ENCODE results near the gene SPR.

The SPR gene

DNA sequence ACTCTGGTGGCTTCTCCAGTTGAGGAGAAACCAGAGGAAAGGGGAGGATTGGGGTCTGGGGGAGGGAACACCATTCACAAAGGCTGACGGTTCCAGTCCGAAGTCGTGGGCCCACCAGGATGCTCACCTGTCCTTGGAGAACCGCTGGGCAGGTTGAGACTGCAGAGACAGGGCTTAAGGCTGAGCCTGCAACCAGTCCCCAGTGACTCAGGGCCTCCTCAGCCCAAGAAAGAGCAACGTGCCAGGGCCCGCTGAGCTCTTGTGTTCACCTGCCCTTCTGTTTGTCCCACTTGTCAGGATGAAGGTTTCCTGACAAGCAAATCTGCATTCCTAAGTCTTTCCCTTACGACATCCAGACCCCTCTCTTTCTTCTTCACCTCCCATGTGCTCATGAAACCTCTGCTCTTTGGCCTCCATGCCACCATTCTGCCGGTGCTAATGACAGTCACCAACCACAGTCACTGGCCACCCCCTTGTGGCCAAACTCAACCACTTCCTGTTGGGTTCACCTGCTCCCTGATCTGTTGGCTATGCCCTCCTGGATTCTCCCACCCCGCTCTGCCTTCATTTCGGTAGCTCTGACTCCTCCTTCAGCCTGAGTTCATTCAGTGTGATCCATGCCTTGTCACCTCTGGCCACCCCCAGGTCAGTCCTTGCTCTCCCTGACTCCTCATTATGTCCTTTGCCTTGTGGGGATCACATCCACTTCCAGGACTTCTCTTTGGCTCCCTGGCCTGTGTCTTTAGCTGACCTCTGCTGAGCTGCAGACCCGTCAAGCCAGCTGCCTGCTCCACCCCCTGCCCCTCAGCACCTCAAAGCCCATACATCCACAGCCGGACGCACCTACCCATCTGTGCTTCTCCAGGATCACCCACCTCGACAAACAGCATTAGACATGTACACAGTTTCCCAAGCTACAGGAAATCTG lies 47.7 kb downstream of the SPR start:
- no peak for TF ChIP-seq EZH2phosphoT487 (IDR thresholded peaks at IDR 0.05; ENCODE audit: borderline replicate concordance)
- TF ChIP-seq, protein P1, sequence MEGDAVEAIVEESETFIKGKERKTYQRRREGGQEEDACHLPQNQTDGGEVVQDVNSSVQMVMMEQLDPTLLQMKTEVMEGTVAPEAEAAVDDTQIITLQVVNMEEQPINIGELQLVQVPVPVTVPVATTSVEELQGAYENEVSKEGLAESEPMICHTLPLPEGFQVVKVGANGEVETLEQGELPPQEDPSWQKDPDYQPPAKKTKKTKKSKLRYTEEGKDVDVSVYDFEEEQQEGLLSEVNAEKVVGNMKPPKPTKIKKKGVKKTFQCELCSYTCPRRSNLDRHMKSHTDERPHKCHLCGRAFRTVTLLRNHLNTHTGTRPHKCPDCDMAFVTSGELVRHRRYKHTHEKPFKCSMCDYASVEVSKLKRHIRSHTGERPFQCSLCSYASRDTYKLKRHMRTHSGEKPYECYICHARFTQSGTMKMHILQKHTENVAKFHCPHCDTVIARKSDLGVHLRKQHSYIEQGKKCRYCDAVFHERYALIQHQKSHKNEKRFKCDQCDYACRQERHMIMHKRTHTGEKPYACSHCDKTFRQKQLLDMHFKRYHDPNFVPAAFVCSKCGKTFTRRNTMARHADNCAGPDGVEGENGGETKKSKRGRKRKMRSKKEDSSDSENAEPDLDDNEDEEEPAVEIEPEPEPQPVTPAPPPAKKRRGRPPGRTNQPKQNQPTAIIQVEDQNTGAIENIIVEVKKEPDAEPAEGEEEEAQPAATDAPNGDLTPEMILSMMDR (conservative IDR thresholded peaks at IDR 0.05; ENCODE audit: low read length) = peak; percentile 33
- Histone ChIP-seq H3K9ac (ENCODE audit: low read depth, low read length, poor library complexity, severe bottlenecking) (no peak overlapping the region), H3K4me2 (ENCODE audit: low read depth, low read length, poor library complexity, severe bottlenecking) (no peak overlapping the region), H3K4me3 (ENCODE audit: low read length, poor library complexity, severe bottlenecking) (no peak overlapping the region), H3K9me2 (replicated peaks; ENCODE audit: low read depth, low read length) (no peaks in the 10 kb centered on the region), H3K27me3 (ENCODE audit: insufficient read depth, low read length, poor library complexity, severe bottlenecking) (no peaks in the 10 kb centered on the region), H3F3A (ENCODE audit: low read depth) (no peaks in the 10 kb centered on the region), H4K20me1 (ENCODE audit: insufficient read depth, low read length, poor library complexity, severe bottlenecking) (no peaks in the 10 kb centered on the region), H3K79me2 (ENCODE audit: insufficient read depth, low read length) (no peaks in the 10 kb centered on the region), H3K36me3 (ENCODE audit: insufficient read depth, low read length) (no peaks in the 10 kb centered on the region), H2AFZ (ENCODE audit: low read length) (no peak overlapping the region), H3K9me3 (ENCODE audit: insufficient read depth, low read depth, low read length) (no peaks in the 10 kb centered on the region), H3K4me1 (ENCODE audit: insufficient read depth, low read length, poor library complexity, severe bottlenecking) (peaks cover 37% of the 10 kb centered on the region)

DNA sequence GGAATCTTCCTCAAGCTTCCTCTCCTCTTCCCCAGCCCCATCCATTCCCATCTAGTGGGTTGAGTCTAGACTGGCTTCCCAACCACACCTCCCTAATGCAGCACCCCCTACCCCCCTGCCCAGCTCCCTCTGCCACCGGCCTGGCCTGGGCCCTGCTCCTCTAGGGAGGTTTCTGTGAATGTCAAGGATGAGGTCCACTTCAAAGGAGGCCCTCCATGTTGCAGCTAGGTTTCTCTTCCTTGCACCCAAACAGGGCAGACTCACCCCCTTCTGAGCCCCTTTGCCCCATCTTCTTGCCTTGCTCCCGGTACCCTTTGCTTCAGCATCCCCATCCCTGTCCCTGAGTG lies 48.4 kb downstream of the SPR start:
- H3K79me2 ChIP-seq (ENCODE audit: insufficient read depth, low read length) = no peaks in the 10 kb centered on the region
- no peaks in the 10 kb centered on the region for H3F3A ChIP-seq (ENCODE audit: low read depth)
- no peaks in the 10 kb centered on the region for H3K27me3 ChIP-seq (ENCODE audit: insufficient read depth, low read length, poor library complexity, severe bottlenecking)
- no peak for TF ChIP-seq EZH2phosphoT487 (IDR thresholded peaks at IDR 0.05; ENCODE audit: borderline replicate concordance)
- TF ChIP-seq, protein P1 (conservative IDR thresholded peaks at IDR 0.05; ENCODE audit: low read length) = no peak
- H3K4me1 ChIP-seq (ENCODE audit: insufficient read depth, low read length, poor library complexity, severe bottlenecking) = peaks cover 37% of the 10 kb centered on the region
- no peaks in the 10 kb centered on the region for H4K20me1 ChIP-seq (ENCODE audit: insufficient read depth, low read length, poor library complexity, severe bottlenecking)
- no peak overlapping the region for H3K4me2 ChIP-seq (ENCODE audit: low read depth, low read length, poor library complexity, severe bottlenecking)
- no peaks in the 10 kb centered on the region for H3K36me3 ChIP-seq (ENCODE audit: insufficient read depth, low read length)
- H3K4me3 ChIP-seq (ENCODE audit: low read length, poor library complexity, severe bottlenecking) = no peak overlapping the region
- no peak overlapping the region for H3K9ac ChIP-seq (ENCODE audit: low read depth, low read length, poor library complexity, severe bottlenecking)
- no peaks in the 10 kb centered on the region for H3K9me2 ChIP-seq (replicated peaks; ENCODE audit: low read depth, low read length)
- H2AFZ ChIP-seq (ENCODE audit: low read length) = no peak overlapping the region
- no peaks in the 10 kb centered on the region for H3K9me3 ChIP-seq (ENCODE audit: insufficient read depth, low read depth, low read length)

DNA sequence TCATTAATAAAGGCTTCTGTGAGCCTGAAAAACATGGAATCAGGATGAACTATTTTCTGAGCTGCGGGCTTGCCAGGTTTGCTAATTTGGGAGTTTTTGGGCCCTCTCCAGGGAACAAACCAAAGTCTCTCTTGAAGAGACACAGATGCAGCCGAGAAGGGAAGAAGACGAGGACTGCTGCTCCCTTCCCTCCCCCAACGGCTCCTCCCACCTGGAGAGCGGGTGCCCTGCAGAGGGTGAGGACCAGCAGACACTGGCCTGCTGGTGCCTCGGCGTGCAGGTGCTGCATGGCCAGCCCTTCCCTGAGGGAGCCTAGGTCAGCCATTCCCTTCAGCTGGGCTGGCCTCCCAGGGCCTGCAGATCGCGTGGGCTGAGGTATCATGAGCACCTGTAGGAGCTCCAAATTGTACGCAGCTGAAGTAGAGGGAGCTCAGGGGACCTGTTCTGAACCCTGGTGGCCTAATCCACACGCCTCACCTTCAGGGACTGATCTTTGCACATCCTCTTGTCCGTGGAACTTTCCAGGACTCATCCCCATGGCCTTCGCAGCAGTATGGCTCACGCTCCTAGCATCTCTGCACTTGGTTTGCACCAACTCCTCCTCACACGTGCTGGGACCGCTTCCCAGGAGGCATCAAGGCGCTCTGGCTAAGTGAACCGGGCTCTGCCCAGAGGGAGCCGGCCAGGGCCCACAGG lies 49.6 kb downstream of the SPR start:
- no peaks in the 10 kb centered on the region for H3K27me3 ChIP-seq (ENCODE audit: insufficient read depth, low read length, poor library complexity, severe bottlenecking)

More for the DNA sequence above, 49.6 kb downstream of the SPR start:
- Histone ChIP-seq H4K20me1 (ENCODE audit: insufficient read depth, low read length, poor library complexity, severe bottlenecking) (no peaks in the 10 kb centered on the region), H3F3A (ENCODE audit: low read depth) (no peaks in the 10 kb centered on the region), H3K9ac (ENCODE audit: low read depth, low read length, poor library complexity, severe bottlenecking) (no peak overlapping the region), H3K79me2 (ENCODE audit: insufficient read depth, low read length) (no peaks in the 10 kb centered on the region), H3K9me2 (replicated peaks; ENCODE audit: low read depth, low read length) (no peaks in the 10 kb centered on the region), H3K4me2 (ENCODE audit: low read depth, low read length, poor library complexity, severe bottlenecking) (no peak overlapping the region), H3K9me3 (ENCODE audit: insufficient read depth, low read depth, low read length) (no peaks in the 10 kb centered on the region), H3K4me1 (ENCODE audit: insufficient read depth, low read length, poor library complexity, severe bottlenecking) (peaks cover 32% of the 10 kb centered on the region), H3K36me3 (ENCODE audit: insufficient read depth, low read length) (no peaks in the 10 kb centered on the region), H3K4me3 (ENCODE audit: low read length, poor library complexity, severe bottlenecking) (no peak overlapping the region), H2AFZ (ENCODE audit: low read length) (no peak overlapping the region)
- TF ChIP-seq EZH2phosphoT487 (IDR thresholded peaks at IDR 0.05; ENCODE audit: borderline replicate concordance) = no peak
- TF ChIP-seq, protein P1 (conservative IDR thresholded peaks at IDR 0.05; ENCODE audit: low read length) = no peak

Data from Loucy (cell line).